Suppressor macrophage treated with lipopolysaccharide for 1 hour (primary cell): ENCODE results near the gene AKAP17A.

ENCODE experiments used
- DNase-seq, 3 donors: peaks; one replicate each; pipeline ENCODE4 v3.0.0-alpha.2; 2020 to 2022

AKAP17A gene

DNA sequence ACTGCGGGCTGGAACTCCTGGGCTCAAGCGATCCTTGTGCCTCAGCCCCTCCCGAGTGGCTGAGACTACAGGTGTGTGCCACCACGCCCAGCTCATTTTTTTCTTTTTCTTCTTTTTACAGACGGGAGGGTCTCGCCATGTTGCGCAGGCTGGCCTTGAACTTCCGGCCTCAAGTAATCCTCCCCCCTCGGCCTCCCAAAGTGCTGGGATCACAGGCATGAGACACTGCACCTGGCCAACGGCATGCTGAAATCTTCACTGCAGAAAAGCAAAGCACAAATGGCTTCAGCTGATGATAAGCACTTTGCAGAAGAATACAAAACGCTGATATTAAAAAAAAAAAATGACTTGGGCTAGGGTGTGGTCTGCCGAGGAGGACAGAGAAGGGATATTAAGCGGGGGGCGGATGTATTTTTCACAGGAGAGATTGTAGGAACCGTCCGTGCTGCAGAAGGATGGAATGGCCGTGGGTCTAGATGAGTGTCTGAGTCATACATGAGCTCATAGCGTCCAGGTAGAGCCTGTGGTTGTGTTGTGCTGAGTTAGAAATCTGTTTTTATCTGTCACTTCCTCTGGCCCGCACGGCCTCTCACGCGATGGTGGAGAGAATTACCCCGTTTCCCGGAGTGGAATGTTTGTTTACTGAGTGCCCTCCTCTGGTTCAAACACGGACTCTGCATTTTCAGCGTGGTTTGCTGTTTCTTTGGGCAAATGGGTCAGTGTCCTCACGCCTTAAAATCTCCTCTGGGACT lies 8.5 kb upstream of the AKAP17A start:
- DNase-seq = peak; percentile 57 to 66 (median 57)

DNA sequence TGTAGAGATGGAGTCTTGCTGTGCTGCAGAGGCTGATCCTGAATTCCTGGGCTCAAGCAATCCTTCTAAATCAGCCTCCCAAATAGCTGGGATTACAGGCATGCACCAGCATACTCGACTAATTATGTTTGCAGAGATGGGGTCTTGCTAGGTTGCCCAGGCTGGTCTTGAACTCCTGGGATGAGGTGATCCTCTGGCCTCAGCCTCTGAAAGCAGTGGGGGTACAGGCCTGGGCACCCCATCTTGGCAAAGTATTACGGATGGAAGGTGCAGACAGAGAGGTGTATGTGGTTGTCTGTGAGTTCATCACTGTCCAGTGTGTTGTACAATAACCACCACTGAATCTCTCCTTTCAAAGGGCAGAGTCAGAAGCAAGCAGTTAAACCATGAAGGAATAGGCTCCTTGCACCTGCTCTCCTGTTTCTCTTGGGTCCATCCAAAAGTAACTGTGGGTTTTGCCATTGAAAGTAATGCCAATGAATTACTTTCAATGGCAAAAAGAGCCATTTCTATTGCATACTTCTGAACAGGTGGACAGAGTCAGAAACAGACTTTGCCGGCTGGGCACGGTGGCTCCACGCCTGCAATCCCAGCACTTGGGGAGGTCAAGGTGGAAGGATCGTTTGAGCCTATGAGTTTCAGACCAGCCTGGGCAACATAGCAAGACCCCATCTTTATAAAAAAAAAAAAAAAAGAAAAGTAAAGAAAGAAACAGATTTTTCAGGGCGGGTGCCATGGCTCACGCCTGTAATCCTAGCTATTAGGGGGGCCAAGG lies 7.0 kb upstream of the AKAP17A start:
- DNase-seq = no peak

DNA sequence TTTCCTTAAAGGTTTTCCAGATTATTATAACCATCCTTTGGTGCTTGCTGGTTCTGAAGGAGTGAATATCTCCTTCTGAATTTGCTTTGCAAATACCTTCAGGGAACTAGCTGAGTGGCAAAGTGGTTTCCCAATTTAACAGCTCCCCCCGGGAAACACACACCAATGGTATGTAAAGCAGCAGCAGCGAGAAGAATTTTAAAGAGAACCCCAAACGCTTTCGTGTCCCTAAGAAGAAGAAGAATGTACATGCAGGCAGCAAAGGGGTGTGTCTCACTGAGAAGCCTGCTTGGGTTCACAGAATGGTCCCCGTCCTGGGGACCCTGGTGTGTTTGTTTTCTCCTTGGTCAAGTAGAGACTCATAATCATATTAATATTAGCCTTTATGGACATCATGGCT lies 4.2 kb upstream of the AKAP17A start:
- no peak for DNase-seq

DNA sequence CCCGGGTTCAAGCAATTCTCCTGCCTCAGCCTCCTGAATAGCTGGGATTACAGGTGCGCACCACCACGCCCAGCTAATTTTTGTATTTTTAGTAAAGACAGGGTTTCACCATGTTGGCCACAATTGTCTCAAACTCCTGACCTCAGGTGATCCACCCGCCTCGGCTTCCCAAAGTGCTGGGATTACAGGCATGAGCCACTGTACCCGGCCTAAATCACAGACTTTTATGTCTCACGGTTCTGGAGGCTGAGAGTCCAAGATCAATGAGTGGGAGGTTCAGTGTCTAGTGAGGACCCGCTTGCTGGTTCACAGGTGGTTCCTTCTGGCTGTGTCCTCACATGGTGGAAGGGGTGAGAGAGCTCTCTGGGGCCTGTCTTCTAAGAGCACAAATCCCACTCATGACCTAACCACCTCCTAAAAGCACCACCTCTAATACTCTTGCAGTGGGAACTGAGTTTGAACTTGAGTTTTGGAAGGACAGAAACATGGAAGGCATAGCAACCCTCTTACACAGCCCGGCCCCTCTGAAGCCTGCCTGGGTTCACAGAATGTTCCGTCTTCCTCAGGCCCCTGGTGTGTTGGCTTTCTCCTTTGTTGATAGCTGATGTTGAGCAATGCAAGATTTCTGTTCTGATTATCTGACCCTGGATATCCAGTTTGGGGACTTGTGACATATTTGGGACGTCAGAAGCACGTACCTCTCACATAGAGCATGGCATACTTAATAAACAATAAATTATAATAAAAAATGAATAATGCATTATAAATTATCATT lies 1.9 kb upstream of the AKAP17A start:
- no peak for DNase-seq

DNA sequence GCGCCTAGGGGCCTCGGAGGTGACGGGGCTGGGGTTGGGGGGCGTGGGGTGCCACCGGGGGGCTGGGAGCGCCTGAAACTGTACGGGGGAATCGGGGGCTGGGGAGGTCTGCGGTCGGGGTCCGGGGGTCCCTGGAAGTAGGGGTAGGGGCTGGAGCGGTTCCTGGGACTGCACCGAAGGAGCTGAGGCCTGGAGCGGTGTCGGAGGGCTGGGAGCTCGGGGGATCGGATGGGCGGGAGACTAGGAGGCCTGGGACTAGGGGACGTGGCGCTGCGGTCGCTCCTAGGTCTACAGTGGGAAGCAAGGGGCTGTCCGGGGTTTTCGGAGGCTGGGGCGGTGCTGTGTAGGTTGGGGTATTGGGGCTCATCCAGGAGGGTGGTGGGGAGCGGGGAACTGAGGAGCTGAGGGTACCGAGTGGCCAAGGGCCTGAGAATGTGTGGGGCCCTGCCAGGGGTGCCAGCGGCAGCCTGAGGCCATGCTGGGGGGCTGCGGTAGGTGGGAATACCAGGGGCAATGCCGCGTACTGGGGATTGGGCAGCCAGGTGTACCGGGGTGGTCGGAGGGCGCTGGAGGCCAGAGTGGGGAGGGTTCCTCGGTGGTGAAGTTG lies 562 bp downstream of the AKAP17A start:
- peak in 1 of 3 donors; percentile 46 for DNase-seq

DNA sequence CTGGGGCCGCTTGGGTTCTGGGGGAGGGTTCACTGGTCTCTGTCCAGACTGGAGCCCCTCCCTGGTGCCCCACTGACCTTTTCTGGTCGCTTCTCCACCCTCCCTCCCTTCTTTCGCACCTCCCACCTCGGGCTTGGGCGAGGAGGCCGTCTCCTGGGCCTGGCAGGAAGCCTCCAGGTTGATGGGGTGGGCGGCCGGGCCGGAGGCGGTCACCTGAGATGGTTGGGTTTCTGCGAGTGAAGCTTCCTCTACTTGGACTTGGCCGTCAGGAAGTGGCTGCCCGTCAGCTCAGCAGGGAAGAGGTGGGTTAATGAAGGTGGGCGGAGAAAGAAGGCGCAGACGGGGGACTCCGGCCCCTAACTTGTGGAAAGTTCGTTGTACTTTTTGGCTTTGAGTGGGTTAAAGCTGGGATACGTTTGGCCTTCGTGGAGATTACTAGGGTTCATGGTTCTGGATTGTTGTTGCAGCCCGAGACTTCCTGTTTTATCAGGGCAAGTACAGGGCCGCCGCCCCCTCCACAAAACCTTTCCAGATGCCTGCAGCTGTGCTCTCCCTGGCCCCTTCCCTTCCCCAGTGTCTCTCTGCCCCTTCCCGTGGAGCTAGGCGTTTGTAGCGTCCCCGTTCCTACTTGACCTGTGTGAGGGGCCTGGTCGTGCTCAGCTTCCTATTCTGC lies 1.2 kb downstream of the AKAP17A start:
- peak; percentile 75 to 79 (median 78) for DNase-seq

DNA sequence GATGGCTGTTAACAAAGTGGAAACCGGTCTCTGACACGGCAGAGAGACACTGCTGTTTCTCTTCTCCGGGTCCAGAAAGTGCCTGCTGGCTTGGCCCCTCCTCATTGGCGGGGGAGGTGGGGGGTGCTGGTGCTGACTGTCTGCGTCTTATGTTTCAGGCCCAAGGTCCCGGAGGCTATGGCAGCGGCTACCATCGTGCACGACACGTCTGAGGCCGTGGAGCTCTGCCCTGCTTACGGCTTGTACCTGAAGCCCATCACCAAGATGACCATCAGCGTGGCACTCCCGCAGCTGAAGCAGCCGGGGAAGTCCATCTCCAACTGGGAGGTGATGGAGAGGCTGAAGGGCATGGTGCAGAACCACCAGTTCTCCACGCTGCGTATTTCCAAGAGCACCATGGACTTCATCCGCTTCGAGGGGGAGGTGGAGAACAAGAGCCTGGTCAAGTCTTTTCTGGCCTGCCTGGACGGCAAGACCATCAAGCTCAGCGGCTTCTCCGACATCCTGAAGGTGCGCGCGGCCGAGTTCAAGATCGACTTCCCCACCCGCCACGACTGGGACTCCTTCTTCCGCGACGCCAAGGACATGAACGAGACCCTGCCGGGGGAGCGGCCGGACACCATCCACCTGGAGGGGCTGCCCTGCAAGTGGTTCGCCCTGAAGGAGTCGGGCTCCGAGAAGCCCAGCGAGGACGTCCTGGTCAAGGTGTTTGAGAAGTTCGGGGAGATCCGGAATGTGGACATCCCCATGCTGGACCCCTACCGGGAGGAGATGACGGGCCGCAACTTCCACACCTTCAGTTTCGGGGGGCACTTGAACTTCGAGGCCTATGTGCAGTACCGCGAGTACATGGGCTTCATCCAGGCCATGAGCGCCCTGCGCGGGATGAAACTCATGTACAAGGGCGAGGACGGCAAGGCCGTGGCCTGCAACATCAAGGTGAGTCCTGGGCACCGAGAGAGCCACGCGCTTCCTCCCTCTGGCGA lies 2.2 kb downstream of the AKAP17A start:
- DNase-seq = no peak

DNA sequence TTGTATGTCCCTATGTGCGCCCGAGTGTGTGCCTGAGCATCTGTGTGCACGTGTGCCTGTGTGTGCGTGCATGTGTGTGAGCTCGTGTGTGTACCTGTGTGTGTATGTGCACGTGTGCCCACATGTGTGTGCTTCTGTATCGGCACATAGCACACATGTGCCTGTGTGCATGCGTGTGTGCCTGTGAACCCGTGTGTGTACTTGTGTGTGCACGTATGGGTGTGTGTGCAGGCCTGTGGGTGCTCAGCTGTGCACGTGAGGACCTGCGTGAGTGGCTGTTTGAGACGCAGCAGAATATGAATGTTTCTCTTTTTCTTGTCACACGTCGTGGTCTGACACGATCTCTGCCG lies 4.3 kb downstream of the AKAP17A start:
- no peak for DNase-seq

DNA sequence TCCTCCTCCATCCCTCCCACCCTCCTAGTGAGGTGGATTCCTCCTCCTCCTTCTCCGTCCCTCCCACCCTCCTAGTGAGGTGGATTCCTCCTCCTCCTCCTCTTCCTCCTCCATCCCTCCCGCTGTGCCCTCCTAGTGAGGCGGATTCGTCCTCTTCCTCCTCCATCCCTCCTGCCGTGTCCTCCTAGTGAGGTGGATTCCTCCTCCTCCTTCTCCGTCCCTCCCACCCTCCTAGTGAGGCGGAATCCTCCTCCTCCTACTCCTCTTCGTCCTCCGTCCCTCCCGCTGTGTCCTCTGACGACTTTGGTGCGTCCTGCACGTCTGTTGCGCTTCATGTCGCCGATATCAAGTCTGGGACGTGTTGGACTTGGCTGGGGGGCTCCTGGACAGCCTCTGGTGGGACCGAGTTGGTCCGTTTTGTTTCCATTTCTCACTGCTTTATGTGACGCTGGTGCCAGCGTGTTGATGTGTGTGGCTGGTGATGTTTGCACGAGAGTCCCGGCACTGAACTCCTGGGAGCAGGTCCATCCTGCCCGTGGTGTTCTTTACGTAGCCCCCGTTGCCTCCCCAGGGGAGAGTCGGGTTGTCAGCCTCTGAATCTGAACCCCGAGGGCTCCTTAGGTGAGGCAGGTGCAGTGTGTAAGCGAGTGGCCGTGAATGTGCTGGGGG lies 5.4 kb downstream of the AKAP17A start:
- DNase-seq = no peak

DNA sequence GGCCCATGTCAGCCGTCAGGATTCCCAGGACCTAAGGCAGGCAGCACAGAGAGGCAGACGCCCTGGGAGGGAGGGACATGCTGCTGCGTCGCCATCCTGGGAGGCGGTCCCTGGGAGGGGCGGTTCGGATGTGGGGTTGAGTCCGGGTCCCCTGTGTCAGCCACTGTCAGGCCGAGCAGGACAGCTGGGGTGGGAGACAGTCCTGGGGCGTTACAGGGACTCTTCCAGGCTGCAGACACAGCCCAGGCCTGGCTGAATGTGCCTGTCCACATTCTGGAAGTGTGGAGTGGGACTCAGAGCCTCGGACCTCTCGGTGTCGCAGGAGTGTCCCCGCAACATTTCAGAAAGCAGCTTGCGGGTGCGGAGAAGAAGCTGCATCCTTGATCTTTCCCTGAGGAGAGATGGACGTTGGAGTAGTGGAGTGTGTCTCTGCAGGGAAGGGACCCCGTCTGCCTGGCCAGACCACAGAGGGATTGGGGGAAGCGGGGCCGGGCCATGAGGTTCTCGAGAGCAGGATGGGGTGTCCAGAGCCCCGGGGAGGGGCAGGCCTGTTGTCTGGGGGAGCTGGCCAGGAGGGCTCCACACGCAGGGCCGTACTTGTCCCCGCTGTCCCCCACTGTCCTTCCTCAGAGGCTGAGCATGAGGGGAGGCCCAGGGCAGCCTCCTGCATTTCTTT lies 6.1 kb downstream of the AKAP17A start:
- DNase-seq = no peak

DNA sequence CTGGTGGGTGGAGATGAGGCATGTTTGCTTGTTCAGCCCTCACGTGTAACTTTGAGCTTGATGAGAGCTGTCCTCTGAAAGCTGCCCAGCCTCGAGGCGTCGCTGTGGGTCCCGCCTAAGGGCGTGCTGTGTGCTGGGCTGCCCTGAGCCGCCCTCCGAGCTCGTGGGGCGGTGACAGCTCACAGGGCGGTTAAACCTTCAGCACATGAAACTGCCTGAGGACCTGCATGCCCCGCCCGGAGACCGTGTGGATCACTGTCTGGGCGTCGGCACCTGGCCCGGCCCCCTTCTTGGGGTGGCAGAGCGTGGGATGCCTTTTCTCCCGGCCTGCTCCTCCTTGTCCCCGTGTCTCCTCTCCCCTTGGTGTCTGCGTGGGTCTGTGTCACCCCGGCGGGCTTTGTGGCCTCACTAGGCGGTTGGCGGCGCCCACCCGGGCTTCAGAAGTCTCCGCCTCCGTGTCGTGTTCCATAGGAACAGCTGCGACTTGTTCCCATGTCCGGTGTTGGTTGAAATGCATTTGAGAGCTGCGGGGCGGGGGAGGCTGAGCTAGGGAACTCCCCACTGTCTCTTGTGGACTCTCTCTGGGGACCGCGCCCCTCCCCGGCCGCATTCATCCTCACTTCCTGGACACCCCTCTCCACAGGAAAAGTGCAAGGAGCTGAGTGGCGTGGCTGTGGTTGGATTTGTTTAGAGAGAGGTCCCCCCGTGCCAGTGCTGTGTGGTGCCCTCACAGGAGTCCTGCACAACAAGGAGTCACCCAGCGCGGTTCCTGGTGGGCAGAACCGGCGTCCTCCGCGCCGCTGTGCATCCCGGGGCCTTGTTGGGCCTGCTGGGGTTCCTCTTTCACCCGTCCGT lies 6.8 kb downstream of the AKAP17A start:
- no peak for DNase-seq

DNA sequence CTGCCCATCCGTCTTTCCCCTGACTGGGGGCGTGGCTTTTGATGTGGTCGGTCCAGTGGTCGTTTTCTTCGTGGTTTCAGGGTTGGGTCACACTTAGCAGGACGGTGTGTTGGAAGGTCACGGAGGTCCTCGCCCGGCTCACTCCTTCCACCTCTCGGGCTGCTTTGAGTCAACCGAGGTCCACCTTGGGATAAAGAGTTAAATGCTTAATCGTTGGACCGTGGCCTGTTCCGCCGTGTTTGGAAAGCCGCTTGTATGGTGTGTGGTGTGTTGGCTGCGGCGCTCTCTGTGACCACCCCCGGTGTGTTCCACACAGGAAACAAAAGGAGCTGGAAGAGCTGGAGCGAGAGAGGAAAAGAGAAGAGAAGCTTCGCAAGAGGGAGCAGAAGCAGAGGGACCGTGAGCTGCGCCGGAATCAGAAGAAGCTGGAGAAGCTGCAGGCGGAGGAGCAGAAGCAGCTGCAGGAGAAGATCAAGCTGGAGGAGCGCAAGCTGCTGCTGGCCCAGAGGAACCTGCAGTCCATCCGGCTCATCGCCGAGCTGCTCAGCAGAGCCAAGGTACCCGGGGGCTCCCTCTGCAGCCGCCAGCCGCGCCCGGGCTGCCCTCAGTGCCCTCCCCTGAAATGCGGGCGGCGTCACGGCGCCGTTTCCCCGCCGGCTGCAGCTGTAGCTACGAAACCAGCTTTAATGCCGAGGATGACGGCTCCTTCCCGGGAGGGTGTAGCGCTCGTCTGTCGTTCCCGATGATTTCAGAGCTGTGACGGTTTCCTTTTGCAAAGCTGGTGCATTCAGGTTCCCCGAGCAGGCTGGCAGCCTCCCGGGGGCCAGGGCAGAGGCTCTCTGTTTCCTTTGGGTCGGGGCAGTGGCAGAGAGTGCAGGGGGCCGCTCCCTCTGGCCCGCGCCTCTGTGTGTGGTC lies 7.7 kb downstream of the AKAP17A start:
- DNase-seq = no peak

DNA sequence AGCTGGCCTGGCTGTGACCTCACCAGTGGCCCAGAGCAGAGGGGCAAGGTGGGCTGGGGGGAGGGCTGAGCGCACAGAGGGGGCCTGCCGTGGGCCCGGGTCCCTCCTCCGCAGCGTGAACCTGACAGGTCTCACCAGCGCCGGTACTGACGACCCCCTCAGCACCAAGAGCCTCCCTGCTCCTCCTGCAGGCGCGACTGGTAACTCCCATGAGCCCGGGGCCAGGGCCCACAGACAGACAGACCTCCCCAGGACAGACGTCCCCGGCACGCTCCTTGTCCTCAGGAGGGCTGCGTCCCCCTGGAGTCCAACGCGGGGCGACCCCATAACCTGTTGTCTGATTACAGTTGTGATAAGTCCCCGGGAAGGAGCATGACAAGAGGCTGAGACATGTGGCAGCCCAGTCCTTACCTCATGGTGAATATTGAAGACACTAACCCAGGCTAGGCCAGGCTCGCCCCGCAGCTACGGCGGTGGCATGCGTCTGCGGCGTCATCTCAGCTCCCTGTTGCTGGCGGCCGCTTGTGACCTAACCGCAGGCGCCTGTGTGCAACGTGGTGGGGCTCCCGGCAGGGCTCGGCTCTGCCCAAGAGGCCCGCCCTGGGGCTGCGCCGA lies 8.5 kb downstream of the AKAP17A start:
- no peak for DNase-seq

DNA sequence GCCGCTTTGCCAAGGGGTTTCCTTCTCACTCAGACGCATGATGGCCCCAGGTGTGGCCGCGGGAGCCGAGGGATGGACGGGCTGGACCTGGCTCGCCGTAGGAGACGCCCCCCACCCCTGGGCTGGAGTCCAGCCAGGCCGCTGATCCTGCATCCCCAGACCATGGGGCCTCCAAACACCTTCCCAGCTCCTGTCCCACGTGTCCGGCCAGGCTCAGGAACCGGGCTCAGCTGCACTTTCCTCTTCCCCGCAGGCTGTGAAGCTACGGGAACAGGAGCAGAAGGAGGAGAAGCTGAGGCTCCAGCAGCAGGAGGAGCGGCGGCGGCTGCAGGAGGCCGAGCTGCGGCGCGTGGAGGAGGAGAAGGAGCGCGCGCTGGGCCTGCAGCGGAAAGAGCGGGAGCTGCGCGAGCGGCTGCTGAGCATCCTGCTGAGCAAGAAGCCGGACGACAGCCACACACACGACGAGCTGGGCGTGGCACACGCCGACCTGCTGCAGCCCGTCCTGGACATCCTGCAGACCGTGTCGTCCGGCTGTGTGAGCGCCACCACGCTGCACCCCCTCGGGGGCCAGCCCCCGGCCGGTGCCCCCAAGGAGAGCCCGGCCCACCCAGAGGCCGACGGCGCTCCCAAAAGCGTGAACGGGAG lies 9.1 kb downstream of the AKAP17A start:
- no peak for DNase-seq

DNA sequence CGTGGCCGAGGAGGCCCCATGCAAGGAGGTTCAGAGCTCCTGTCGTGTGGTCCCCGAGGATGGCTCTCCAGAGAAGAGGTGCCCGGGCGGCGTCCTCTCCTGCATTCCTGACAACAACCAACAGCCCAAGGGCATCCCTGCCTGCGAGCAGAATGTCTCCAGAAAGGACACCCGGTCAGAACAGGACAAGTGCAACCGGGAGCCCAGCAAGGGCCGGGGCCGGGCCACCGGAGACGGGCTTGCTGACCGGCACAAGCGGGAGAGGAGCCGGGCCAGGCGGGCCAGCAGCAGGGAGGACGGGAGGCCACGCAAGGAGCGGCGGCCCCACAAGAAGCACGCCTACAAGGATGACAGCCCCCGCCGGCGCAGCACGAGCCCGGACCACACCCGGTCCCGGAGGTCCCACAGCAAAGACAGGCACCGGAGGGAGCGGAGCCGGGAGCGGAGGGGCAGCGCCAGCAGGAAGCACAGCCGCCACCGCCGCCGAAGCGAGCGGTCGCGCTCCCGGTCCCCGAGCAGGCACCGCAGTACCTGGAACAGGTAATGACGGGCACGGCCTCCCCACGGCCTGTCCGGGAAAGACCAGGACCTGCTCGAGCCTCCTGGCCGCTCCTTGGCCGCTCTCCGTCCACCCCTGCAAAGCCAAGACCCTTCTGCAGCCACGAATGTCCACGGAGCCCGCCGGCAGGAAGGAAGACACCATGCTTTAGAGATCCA lies 9.8 kb downstream of the AKAP17A start:
- no peak for DNase-seq

DNA sequence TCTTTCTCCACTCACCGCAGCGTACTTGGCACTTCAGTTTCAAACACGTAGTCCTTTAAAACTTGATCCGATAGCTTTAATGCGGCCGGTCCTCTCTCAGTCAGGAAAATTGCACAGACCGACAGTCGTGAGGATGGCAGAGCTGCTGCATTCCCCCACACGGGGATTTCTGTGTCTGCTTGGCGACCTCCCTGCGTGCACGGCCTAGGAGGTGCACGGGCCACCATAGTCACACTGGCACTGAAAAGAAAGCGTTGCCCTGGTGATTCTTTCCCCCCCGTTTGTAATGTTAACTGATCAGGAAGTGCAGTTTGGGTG lies 10.3 kb downstream of the AKAP17A start:
- DNase-seq = no peak

DNA sequence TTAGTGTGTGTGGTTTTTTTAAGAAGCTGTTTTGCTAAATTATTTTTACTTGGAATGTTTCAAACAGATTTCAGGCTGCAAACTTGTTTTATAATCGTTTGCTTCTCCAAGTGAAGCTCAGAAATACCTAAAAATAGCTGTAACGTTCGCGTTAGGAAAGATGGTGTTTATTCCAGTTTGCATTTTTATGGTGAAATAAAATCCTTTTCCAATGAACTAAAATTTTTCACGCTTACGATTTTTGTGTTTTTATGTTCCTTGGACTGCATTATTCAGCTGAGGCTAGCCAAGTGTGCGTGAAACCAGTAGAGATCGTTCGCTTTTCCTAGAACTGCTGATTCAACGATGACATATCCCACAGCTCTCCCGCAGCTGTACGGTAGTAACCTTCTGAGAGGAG lies 10.9 kb downstream of the AKAP17A start:
- no peak for DNase-seq
